Measurements from ENCODE around the gene CSK. TPM values are rescaled to one million over a fixed set of nuclear protein-coding genes. Genes with fewer than 3 reads are reported as not detected.

CSK gene
- total RNA-seq, 2 donors from 2014 or later: 11.2 to 15.2 TPM

GRCh38 chr15:74840851-74841775 lies 59.2 kb downstream of the CSK start:
- 74 to 77% methylated on average over 6 to 9 of the region's 9 CpGs for WGBS, 2 donors
- no peaks in the 10 kb centered on the region for H3K36me3 ChIP-seq (replicated peaks in 1 of 2; ENCODE audit: insufficient read depth in 1 of 2, low read depth in 2 of 2)
- no peaks in the 10 kb centered on the region for H3K27me3 ChIP-seq
- intact Hi-C loops (cut with DNase I): loop anchor here (10.0 kb wide), 1 partner anchor 64 kb away; the partner anchor contains the start of gene FAM219B
- no peak overlapping the region for H3K27ac ChIP-seq
- DNase-seq: no peak
- ATAC-seq: no peak
- peaks cover 21% of the 10 kb centered on the region for H3K4me1 ChIP-seq
- TF ChIP-seq POLR2A (IDR thresholded peaks at IDR 0.05) (no peak), CTCF (IDR thresholded peaks at IDR 0.05) (no peak)
- H3K4me3 ChIP-seq: no peak overlapping the region
- no peaks in the 10 kb centered on the region for H3K9me3 ChIP-seq

- no peak overlapping the region for H3K27ac ChIP-seq
- H3K36me3 ChIP-seq (replicated peaks in 1 of 2; ENCODE audit: insufficient read depth in 1 of 2, low read depth in 2 of 2): no peaks in the 10 kb centered on the region
- H3K9me3 ChIP-seq: no peaks in the 10 kb centered on the region
- DNase-seq (no peak), ATAC-seq (no peak)
- H3K4me3 ChIP-seq: peak overlapping the region in 1 of 2 donors; percentile 29
- WGBS, 2 donors: 31 to 64% methylated on average over 5 to 14 of the region's 14 CpGs
- TF ChIP-seq CTCF (IDR thresholded peaks at IDR 0.05): no peak
- TF ChIP-seq POLR2A (IDR thresholded peaks at IDR 0.05): no peak
- intact Hi-C loops (cut with DNase I): loop anchor here (10.0 kb wide), 1 partner anchor 63 kb away; the partner anchor contains the start of gene FAM219B
- no peaks in the 10 kb centered on the region for H3K27me3 ChIP-seq
- H3K4me1 ChIP-seq: peaks cover 21% of the 10 kb centered on the region
Measured at GRCh38 chr15:74841891-74842373, 60.1 kb downstream of the CSK start.

GRCh38 chr15:74842581-74843444 lies 60.9 kb downstream of the CSK start, which contains the start of gene ULK3:
ULK3 (minus strand) TSS chr15:74843156; CDS start chr15:74843105, 51 bp downstream.
- peak; percentile 94 for ATAC-seq
- H3K9me3 ChIP-seq: no peaks in the 10 kb centered on the region
- 0% methylated on average over 66 of the region's 84 CpGs; no CpG with 5 or more reads in 1 of the 2 donors for WGBS, 2 donors
- no peaks in the 10 kb centered on the region for H3K27me3 ChIP-seq
- H3K36me3 ChIP-seq (replicated peaks in 1 of 2; ENCODE audit: insufficient read depth in 1 of 2, low read depth in 2 of 2): no peaks in the 10 kb centered on the region
- intact Hi-C loops (cut with DNase I): loop anchor here (10.0 kb wide), 1 partner anchor 62 kb away; the partner anchor contains the start of gene FAM219B
- peak within 1 kb of the TSS; percentile 78 to 88 (median 82) for H3K27ac ChIP-seq
- TF ChIP-seq POLR2A (IDR thresholded peaks at IDR 0.05): peak; percentile 61 to 76 (median 75)
- TF ChIP-seq CTCF (IDR thresholded peaks at IDR 0.05): peak; percentile 55 to 96 (median 83)
- peak within 1 kb of the TSS; percentile 29 to 70 for H3K4me3 ChIP-seq
- peak; percentile 89 to 94 (median 92) for DNase-seq
- H3K4me1 ChIP-seq: peaks cover 21% of the 10 kb centered on the region

- no peaks in the 10 kb centered on the region for H3K9me3 ChIP-seq
- H3K27ac ChIP-seq: peak overlapping the region; percentile 78 to 88 (median 82)
- TF ChIP-seq CTCF (IDR thresholded peaks at IDR 0.05) (peak in 2 of 7 experiments; percentile 0 to 7), POLR2A (IDR thresholded peaks at IDR 0.05) (no peak)
- no peak for DNase-seq
- 13 to 56% methylated on average over 6 to 17 of the region's 18 CpGs for WGBS, 2 donors
- intact Hi-C loops (cut with DNase I): loop anchor here (10.0 kb wide), 1 partner anchor 61 kb away; the partner anchor contains the start of gene FAM219B
- no peak for ATAC-seq
- H3K4me1 ChIP-seq: peaks cover 21% of the 10 kb centered on the region
- peaks cover 0 to 4% of the 10 kb centered on the region in 2 donors for H3K36me3 ChIP-seq (replicated peaks in 1 of 2; ENCODE audit: insufficient read depth in 1 of 2, low read depth in 2 of 2)
- no peaks in the 10 kb centered on the region for H3K27me3 ChIP-seq
- H3K4me3 ChIP-seq: peak overlapping the region in 1 of 2 donors; percentile 1
Measured at GRCh38 chr15:74843445-74843828, 61.6 kb downstream of the CSK start.
